ENCODE measurements around the gene PDCD1. TPM values are rescaled to one million over a fixed set of nuclear protein-coding genes. Genes with fewer than 3 reads are reported as not detected.
A peak's percentile ranks its signal among the peaks of the same experiment; 100 is the strongest.
"Not testable (repeated sequence)": the region's sequence is repeated elsewhere in the genome, so short reads cannot be mapped to it uniquely, and the experiment has no call there.

Gene PDCD1
- total and polyA plus RNA-seq, 7 experiments from 2014 or later = 0.24 to 9.4 (median 0.85) TPM; not detected in 2

DNA sequence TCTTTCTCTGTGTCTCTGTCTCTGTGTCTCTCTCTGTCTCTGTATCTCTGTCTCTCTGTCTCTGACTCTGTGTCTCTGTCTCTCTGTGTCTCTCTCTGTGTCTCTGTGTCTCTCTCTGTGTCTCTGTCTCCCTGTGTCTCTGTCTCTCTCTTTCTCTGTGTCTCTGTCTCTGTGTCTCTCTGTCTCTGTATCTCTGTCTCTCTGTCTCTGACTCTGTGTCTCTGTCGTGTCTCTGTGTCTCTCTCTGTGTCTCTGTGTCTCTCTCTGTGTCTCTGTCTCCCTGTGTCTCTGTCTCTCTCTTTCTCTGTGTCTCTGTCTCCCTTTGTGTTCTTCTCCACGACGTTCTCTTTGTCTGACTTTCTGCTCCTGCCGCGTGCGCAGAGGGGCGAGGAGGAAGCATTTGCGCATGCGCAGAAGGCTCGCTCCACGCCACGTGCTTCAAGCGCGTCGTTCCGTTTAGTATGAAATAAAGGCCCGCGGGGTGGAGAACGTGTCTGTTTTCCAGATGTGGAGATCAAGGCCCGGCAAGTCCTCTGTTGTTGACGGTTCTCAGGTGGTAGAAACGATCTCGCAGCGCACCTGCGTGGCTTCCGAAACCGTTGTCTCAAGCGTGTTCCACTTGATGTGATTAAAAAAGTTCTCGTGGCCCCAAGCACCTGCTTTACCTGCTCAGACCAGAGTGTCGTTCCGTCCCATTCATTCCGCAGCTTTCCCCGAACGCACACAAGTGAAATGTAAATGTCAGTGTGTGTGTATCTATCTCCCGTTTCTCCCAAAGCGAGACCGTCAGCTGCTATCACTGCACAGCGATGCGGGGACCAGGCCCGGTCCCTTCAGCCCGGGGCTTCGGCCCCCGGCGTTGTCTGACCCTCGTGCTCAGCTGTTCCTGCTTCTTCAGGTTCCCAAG lies 34.9 kb downstream of the PDCD1 start:
- CTCF ChIA-PET = not testable (repeated sequence)
- H3K27me3 Mint-ChIP-seq = peaks cover 0 to 27% (median 18%) of the 10 kb centered on the region in 5 donors

DNA sequence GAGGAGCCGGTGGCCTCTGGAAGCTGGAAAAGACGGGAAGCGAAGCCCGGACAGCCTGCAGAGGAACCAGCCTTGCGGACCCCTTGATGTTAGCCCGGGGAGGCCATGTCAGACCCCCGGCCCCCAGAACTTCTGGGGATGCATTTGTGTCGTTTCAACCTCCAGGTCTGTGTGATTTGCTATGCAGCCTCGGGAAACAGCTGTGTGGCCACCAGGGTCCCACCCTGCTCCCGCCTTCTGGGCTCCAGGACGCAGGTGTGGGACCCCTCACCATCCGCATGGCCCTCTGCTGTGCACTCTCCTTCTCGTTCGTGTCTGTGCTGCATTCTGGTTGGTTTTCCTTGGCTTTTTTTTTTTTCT lies 36.5 kb downstream of the PDCD1 start:
- peak overlapping the region in 3 of 9 donors; percentile 30 to 83 (median 67) for H3K27ac Mint-ChIP-seq
- peak overlapping the region in 2 of 10 donors; percentile 33 to 55 for H3K4me3 Mint-ChIP-seq

More for the DNA sequence above, 34.9 kb downstream of the PDCD1 start:
- H3K9me3 ChIP-seq (ENCODE audit: control insufficient read depth in 2 of 3, low read length in 3 of 3) = peaks cover 0 to 11% (median 0%) of the 10 kb centered on the region in 3 experiments
- peaks cover 6 to 22% (median 11%) of the 10 kb centered on the region in 7 donors for H3K4me1 Mint-ChIP-seq
- H3K27ac Mint-ChIP-seq = peak overlapping the region in 6 of 9 donors; percentile 54 to 84 (median 72)
- H3K36me3 ChIP-seq (ENCODE audit: control insufficient read depth in 2 of 3, insufficient read depth in 3 of 3, low read length in 3 of 3); H3K27me3 ChIP-seq (ENCODE audit: control insufficient read depth in 2 of 2, insufficient read depth in 2 of 2, low read length in 2 of 2); H3K4me1 ChIP-seq (ENCODE audit: control insufficient read depth in 2 of 2, insufficient read depth in 2 of 2, low read length in 2 of 2); intact Hi-C loops (cut with micrococcal nuclease); H3K4me3 ChIP-seq (ENCODE audit: low read length); H3K27ac ChIP-seq (ENCODE audit: low read depth, low read length); ATAC-seq: not testable (repeated sequence)
- peaks cover 5 to 42% (median 24%) of the 10 kb centered on the region in 11 donors for H3K9me3 Mint-ChIP-seq
- peak overlapping the region in 3 of 10 donors; percentile 4 to 39 (median 34) for H3K4me3 Mint-ChIP-seq
- DNase-seq = peak in 1 of 9 donors; percentile 19
- peaks cover 0 to 20% (median 9%) of the 10 kb centered on the region in 5 donors for H3K36me3 Mint-ChIP-seq
- POLR2A ChIA-PET = interaction anchor here (0.6 kb wide), 1 partner anchor 32 kb away, joined by 3 read pairs; no protein-coding TSS in a partner anchor

DNA sequence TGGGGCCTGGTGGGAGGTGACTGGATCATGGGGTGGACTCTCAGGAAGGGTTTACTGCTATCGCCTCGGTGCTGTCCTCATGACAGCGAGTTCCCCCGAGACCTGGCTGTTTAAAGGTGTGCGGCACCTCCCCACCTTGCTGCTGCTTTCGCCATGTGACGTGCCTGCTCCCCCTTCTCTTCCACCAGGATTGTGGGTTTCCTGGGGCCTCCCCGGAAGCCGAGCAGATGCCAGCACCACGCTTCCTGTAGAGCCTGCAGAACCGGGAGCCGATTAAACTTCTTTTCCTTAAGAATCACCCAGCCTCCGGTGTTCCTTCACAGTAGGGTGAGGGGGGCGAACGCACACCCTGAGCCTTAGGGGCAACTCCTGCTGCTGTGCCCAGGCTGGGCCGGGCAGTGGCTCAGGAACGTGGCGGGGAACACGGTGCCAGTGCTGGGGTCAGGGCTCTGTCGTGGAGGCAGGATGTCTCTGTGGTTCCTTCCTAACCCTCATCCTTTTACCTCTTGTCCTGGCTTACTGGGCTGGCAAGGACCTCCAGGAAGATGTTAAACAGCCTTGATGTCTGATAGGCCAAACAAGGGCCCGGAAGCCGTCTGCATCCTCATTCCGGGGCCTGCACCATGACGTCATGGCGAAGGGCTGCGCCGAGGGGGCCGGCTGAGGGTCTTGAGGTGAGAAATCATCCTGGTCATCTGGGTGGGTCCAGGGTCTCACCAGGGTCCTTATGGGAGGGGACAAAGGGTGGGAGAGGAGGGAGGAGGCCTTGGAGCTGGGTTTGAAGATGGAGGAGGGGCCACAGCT lies 37.0 kb downstream of the PDCD1 start:
- ChIA-PET POLR2A (no interaction called here), CTCF (no interaction called here)
- Mint-ChIP-seq H3K27me3 (peaks cover 0 to 24% (median 13%) of the 10 kb centered on the region in 5 donors), H3K4me3 (peak overlapping the region in 5 of 10 donors; percentile 23 to 73 (median 56)), H3K36me3 (peaks cover 0 to 11% (median 4%) of the 10 kb centered on the region in 5 donors), H3K27ac (peak overlapping the region in 4 of 9 donors; percentile 22 to 45 (median 24)), H3K9me3 (peaks cover 0 to 27% (median 13%) of the 10 kb centered on the region in 11 donors), H3K4me1 (peaks cover 10 to 27% (median 15%) of the 10 kb centered on the region in 7 donors)
- ATAC-seq = no peak
- intact Hi-C loops (cut with micrococcal nuclease) = no loop called here
- Histone ChIP-seq H3K9me3 (ENCODE audit: control insufficient read depth in 2 of 3, low read length in 3 of 3) (no peaks in the 10 kb centered on the region), H3K4me3 (ENCODE audit: low read length) (no peak overlapping the region), H3K27ac (ENCODE audit: low read depth, low read length) (no peak overlapping the region), H3K36me3 (ENCODE audit: control insufficient read depth in 2 of 3, insufficient read depth in 3 of 3, low read length in 3 of 3) (no peaks in the 10 kb centered on the region), H3K4me1 (ENCODE audit: control insufficient read depth in 2 of 2, insufficient read depth in 2 of 2, low read length in 2 of 2) (peaks cover 4 to 7% of the 10 kb centered on the region in 2 donors), H3K27me3 (ENCODE audit: control insufficient read depth in 2 of 2, insufficient read depth in 2 of 2, low read length in 2 of 2) (no peaks in the 10 kb centered on the region)
- no peak for DNase-seq

More for the DNA sequence above, 36.5 kb downstream of the PDCD1 start:
- CTCF ChIA-PET = no interaction called here
- intact Hi-C loops (cut with micrococcal nuclease) = no loop called here
- H3K27me3 Mint-ChIP-seq = peaks cover 0 to 26% (median 13%) of the 10 kb centered on the region in 5 donors
- ATAC-seq (no peak), DNase-seq (no peak)
- H3K27ac ChIP-seq (ENCODE audit: low read depth, low read length) = no peak overlapping the region
- peaks cover 10 to 27% (median 14%) of the 10 kb centered on the region in 7 donors for H3K4me1 Mint-ChIP-seq
- peaks cover 0 to 5% (median 0%) of the 10 kb centered on the region in 3 experiments for H3K9me3 ChIP-seq (ENCODE audit: control insufficient read depth in 2 of 3, low read length in 3 of 3)
- no peak overlapping the region for H3K4me3 ChIP-seq (ENCODE audit: low read length)
- peaks cover 0 to 12% (median 7%) of the 10 kb centered on the region in 5 donors for H3K36me3 Mint-ChIP-seq
- no peaks in the 10 kb centered on the region for H3K27me3 ChIP-seq (ENCODE audit: control insufficient read depth in 2 of 2, insufficient read depth in 2 of 2, low read length in 2 of 2)
- H3K36me3 ChIP-seq (ENCODE audit: control insufficient read depth in 2 of 3, insufficient read depth in 3 of 3, low read length in 3 of 3) = no peaks in the 10 kb centered on the region
- H3K9me3 Mint-ChIP-seq = peaks cover 0 to 33% (median 17%) of the 10 kb centered on the region in 11 donors
- peaks cover 4 to 7% of the 10 kb centered on the region in 2 donors for H3K4me1 ChIP-seq (ENCODE audit: control insufficient read depth in 2 of 2, insufficient read depth in 2 of 2, low read length in 2 of 2)
- POLR2A ChIA-PET = no interaction called here

DNA sequence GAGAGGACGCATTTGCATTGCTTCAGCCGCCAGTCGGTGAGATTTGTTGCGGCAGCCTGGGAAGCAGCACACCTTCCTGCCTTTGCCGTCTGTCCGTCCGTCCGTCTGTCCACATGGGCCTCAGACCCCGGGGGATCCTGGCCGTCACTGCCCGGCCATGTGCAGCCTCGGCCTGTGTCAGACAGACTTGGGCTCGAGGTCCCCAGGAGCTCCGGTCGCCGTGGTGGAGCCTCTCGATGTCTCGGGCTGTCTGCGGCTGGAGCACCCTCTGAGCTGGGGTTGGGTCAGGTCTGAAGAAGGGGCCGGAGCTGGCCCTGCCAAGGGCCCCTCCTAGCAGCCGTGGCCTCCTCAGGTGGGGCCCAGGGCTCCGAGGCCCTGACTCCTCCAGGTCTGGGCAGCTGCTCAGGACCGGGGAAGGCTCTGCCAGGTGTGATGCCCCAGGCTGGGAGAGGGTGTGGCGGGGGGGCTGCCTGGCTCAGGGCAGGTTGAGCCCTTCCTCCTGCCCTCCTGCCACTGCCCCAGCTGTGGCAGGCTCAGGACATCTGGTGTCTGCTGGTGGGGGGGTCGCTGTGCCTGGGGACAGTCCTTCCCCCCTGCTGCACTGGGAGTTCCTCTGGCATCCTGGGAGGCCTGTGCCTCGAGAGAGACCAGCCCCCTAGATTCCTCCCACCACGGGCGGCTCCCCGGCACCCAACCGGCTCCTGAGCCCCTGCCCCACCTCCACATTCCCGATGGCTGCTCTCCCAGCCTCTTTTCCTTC lies 37.9 kb downstream of the PDCD1 start:
- peaks cover 0 to 24% (median 13%) of the 10 kb centered on the region in 5 donors for H3K27me3 Mint-ChIP-seq
- ChIA-PET POLR2A (interaction anchor here (0.7 kb wide), 1 partner anchor 55 kb away, joined by 3 read pairs; no protein-coding TSS in a partner anchor), CTCF (no interaction called here)
- H3K27ac Mint-ChIP-seq = no peak overlapping the region
- Histone ChIP-seq H3K4me1 (ENCODE audit: control insufficient read depth in 2 of 2, insufficient read depth in 2 of 2, low read length in 2 of 2) (peaks cover 4 to 7% of the 10 kb centered on the region in 2 donors), H3K36me3 (ENCODE audit: control insufficient read depth in 2 of 3, insufficient read depth in 3 of 3, low read length in 3 of 3) (no peaks in the 10 kb centered on the region), H3K27ac (ENCODE audit: low read depth, low read length) (no peak overlapping the region), H3K4me3 (ENCODE audit: low read length) (no peak overlapping the region), H3K9me3 (ENCODE audit: control insufficient read depth in 2 of 3, low read length in 3 of 3) (no peaks in the 10 kb centered on the region), H3K27me3 (ENCODE audit: control insufficient read depth in 2 of 2, insufficient read depth in 2 of 2, low read length in 2 of 2) (no peaks in the 10 kb centered on the region)
- DNase-seq = no peak
- intact Hi-C loops (cut with micrococcal nuclease) = no loop called here
- H3K4me3 Mint-ChIP-seq = peak overlapping the region in 3 of 10 donors; percentile 23 to 56 (median 56)
- H3K9me3 Mint-ChIP-seq = peaks cover 0 to 22% (median 6%) of the 10 kb centered on the region in 11 donors
- peaks cover 10 to 27% (median 15%) of the 10 kb centered on the region in 7 donors for H3K4me1 Mint-ChIP-seq
- peaks cover 0 to 11% (median 4%) of the 10 kb centered on the region in 5 donors for H3K36me3 Mint-ChIP-seq
- no peak for ATAC-seq

DNA sequence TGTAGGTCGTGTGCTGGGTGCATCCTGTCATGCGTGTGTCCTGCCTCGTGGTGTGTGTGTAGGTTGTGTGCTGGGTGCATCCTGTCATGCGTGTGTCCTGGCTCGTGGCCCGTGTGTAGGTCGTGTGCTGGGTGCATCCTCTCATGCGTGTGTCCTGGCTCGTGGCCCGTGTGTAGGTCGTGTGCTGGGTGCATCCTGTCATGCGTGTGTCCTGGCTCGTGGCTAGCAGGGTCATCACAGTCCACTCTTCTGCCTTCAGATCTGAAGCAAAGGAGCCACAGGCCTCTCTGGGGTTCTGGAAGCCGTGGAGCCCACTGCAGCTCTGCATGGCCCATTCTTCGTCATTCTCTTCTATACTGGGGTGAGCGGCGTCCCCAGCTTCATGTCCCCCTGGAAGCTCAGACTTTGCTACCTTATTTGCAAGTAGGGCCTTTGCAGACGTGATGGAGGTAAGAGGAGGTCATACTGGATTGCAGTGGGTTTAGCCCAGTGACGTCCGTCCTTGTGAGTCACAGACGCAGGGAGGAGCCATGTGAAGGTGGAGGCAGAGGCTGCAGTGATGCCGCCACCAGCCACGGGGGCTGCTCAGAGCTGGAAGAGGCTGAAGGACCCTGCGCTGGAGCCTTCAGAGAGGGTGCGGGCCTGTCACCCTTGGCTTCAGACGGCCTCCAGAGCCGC lies 38.6 kb downstream of the PDCD1 start:
- ATAC-seq; H3K36me3 Mint-ChIP-seq; H3K4me3 Mint-ChIP-seq; CTCF ChIA-PET; H3K4me3 ChIP-seq (ENCODE audit: low read length); H3K27ac ChIP-seq (ENCODE audit: low read depth, low read length); intact Hi-C loops (cut with micrococcal nuclease); H3K27me3 ChIP-seq (ENCODE audit: control insufficient read depth in 2 of 2, insufficient read depth in 2 of 2, low read length in 2 of 2); H3K9me3 ChIP-seq (ENCODE audit: control insufficient read depth in 2 of 3, low read length in 3 of 3); H3K36me3 ChIP-seq (ENCODE audit: control insufficient read depth in 2 of 3, insufficient read depth in 3 of 3, low read length in 3 of 3); DNase-seq; H3K4me1 ChIP-seq (ENCODE audit: control insufficient read depth in 2 of 2, insufficient read depth in 2 of 2, low read length in 2 of 2): not testable (repeated sequence)
- Mint-ChIP-seq H3K27ac (peak overlapping the region in 2 of 9 donors; percentile 8 to 41), H3K27me3 (peaks cover 0 to 19% (median 7%) of the 10 kb centered on the region in 5 donors), H3K9me3 (peaks cover 0 to 22% (median under 1%) of the 10 kb centered on the region in 11 donors), H3K4me1 (peaks cover 10 to 27% (median 15%) of the 10 kb centered on the region in 7 donors)
- POLR2A ChIA-PET = interaction anchor here (0.7 kb wide), 1 partner anchor 56 kb away, joined by 3 read pairs; no protein-coding TSS in a partner anchor

All from naive thymus-derived CD4-positive, alpha-beta T cell (primary cell).